GM12892 (cell line): Measurements from ENCODE around the gene RPL18A.

ENCODE experiments used
- POLR2A ChIP-seq: IDR thresholded peaks from 2 replicates; pipeline ENCODE4 v1.6.1; 2011; ENCODE audit warnings: low read depth, low read length, control low read depth
- POLR2AphosphoS5 ChIP-seq: IDR thresholded peaks from 2 replicates; pipeline ENCODE4 v1.6.1; 2011; ENCODE audit warnings: low read depth, low read length, control low read depth
- TAF1 ChIP-seq: IDR thresholded peaks from 2 replicates; pipeline ENCODE4 v1.6.1; 2011; ENCODE audit warnings: low read depth, mild to moderate bottlenecking, control low read depth, low read length, borderline replicate concordance

DNA sequence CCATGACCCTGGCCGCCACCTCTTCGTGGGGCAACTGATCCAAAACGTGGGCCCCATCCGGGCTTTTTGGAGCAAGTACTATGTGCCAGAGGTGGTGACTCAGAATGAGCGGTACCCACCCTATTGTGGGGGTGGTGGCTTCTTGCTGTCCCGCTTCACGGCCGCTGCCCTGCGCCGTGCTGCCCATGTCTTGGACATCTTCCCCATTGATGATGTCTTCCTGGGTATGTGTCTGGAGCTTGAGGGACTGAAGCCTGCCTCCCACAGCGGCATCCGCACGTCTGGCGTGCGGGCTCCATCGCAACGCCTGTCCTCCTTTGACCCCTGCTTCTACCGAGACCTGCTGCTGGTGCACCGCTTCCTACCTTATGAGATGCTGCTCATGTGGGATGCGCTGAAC lies 48.0 kb upstream of the RPL18A start:
- no peak for TF ChIP-seq TAF1
- TF ChIP-seq POLR2A = no peak
- TF ChIP-seq POLR2AphosphoS5 = no peak
